Measurements from ENCODE around the gene TOGARAM2.
"Not testable (repeated sequence)": the region's sequence is repeated elsewhere in the genome, so short reads cannot be mapped to it uniquely, and the experiment has no call there.

The TOGARAM2 gene

DNA sequence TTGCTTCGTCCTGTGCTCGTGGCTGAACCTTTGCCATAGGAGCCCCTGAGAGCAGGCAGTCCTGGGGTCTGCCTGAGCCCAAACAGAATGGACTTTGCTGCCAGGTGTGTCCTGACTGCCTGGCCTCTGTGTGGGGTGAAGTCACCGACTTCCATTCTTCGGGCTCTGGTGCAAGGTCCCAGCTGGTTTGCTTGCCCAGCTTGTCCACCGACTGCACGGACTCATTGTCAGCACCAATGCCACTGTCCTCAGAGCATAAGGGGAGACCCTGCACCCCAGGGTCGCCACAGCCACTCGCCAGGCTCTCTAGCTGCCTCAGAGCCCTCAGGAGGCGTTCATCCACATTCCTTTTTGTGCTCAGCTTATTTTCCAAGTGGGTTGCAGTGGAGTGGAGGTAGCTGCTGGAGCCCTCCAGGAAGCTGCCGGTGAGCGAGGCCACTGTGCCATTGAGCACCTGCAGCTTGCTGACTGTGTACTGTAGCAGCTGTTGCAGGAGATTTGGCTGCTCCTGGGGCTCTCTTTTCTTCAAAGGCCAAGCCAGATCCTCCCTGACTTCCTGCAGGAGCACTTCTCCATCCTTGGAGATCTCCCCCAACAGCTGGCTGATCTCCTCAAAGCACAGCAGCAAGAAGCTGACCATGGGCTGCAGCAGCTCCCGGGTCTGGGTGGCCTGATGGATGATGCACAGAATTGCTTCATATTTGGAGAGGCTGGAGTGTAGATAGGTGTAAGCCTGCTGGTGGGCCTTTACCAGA is 92.0 kb downstream of the TOGARAM2 start:
- no peak for DNase-seq (ENCODE audit: low read depth)

DNA sequence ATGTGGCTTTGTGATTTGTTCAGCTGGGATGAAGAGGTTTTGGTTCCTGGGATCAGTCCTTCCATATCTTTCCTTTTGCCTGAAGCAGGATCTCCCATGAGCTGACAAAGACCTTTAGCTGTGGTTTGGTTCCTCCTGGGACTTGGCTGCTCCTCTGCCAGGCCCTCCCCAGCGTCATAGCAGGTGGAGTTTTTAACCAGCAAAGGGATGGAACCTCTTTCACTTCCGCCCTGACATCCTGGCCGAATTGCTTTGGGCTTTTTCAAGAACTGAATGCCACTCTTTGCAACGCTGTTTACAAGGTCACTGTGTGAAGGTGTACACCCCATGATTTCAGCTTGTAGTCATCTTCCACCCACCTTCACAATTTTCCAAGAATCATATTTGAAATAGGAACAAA is 92.8 kb downstream of the TOGARAM2 start:
- no peak for DNase-seq (ENCODE audit: low read depth)

GRCh38 chr2:29074411-29074810 is 93.3 kb downstream of the TOGARAM2 start, which contains the start of gene PCARE:
Gene PCARE, minus strand, starts transcription at chr2:29074523. Its CDS starts 262 bp downstream, at chr2:29074261.
- no peak for DNase-seq (ENCODE audit: low read depth)

DNA sequence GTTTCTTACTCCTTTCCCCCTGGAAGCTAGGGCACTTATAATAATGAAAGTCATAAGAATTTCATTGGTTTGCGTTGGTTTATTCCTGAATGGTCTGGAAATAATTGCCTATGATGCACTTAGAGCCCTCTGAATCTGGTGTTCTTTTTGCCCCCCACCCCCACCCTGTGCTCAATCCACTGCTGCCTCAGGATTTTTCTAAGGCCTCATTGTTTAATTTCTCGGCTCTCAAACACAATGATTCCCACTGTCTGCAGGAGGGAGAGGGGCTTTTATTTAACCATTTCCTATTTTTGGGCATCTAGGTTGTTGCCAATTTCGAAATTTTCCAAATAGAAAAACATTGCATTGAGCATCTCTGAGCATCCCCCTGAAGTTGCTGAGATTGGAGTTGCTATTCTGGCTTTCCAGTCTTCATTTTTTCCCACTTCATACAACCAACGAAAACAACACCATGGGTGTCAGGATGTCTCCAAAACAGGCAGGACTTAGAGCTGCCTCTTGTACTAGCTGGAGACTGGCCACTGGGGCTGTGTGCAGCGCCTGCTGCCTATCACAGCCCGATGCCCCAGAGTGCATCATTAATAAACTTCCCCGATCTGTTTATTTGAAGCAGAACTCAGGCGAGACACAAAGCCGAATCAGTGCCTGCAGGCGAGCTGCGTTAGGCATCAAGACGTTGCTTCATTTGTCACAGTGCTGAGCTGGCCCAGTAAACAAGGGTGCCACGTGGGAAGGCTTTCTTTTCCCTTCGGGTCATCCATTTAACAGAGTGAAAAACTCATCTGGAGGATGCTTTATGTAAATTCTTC is 95.0 kb downstream of the TOGARAM2 start:
- DNase-seq (ENCODE audit: low read depth): no peak

DNA sequence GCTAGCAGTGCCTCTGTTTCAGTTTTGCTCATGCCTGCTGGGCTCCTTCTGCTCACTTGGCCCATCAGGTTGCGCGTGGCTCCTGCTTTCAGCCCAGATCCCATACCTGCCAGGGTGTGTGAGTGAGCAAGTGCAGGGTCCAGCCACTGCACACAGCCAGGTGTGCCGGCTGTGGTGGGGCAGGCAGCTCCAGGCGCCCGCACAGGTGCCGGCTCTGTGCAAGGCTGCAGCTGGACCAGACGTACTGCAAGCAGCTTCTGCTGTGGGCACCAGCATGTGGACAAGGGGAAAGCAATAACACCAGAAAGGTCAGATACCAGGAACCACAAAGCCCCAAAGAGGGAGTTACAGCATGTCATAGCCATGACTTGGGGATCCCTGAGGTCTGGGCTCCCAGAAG is 98.8 kb downstream of the TOGARAM2 start:
- no peak for DNase-seq (ENCODE audit: low read depth)

DNA sequence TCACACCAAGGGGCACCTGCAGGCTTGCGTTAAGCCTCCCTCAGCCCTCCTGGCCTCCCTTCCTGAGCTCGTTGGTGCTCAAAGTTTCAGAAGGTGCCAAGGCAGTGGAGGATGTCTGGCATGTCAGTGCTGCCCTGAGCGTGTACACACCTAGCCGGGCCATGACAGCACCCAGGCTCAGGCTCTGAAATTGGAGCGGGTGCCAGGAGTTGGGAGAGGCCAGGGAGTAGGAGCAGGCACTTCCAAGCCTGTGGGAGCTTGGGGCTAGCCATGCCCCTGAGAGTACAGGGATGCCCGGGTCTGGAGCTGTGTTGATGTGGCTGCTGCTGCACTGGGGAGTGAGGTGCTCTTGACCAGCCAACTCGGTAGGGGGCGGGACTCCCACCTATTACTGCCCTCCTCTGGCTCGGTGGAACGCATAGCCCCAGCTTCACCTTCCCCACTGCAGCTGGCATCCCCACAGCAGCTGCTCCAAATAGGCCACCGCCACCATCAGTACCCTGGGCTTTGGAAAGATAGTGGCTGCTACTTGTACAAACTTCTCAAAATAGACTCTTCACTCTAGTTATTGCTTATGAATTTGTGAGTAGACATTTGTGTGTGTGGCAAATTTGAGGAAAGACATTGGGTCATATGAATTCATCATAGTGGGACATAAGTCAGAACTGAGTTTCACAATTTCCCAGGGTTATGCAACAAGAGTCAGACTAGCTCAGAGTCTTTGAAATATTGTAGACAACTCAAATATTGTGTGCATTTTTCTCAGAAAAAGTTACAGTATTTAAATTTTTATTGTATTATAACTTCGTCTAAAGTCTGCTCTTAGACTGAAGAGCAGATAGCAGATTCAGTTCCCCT is 100.0 kb downstream of the TOGARAM2 start:
- DNase-seq (ENCODE audit: low read depth): no peak

DNA sequence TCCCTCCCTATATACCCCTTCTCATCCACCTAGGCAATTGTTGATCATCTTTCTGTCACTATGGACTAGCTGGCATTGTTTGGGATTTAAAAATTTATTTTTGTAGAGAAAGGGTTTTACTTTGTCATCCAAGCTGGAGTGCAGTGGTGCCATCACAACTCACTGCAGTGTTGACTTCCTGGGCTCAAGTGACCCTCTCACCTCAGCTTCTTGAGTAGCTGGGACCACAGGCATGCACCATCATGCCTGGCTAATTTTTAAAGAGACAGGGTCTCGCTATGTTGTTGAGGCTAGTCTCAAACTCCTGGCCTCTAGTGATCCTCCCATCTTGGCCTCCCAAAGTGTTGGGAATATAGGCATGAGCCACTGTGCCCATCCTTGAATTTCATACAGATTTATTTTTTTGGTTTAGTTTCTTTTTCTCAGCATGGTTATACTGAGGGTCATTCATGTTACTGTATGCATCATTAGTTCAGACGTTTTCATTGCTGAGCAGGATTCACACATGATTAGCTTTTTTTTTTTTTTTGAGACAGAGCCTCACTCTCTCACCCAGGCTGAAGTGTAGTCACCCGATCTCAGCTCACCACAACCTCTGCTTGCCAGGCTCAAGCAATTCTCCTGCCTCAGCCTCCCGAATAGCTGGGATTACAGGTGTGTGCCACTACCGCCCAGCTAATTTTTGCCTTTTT is 101.9 kb downstream of the TOGARAM2 start:
- no peak for DNase-seq (ENCODE audit: low read depth)

DNA sequence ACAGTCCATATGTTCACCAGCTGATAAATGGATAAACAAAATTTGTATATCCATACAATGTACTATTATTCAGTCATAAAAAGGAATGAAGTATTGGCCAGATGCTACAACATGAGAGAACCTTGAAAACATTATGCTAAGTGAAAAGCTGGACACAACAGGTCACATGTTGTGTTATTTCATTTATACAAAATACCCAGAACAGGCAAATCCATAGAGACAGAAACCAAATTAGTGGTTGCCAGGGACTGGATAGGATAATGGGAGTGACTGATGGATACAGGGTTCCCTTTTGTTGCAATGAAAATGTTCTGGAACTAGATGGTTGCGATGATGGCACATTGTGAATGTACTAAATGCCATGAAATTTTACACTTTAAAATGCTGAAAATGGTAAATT is 103.5 kb downstream of the TOGARAM2 start:
- DNase-seq (ENCODE audit: low read depth): no peak

DNA sequence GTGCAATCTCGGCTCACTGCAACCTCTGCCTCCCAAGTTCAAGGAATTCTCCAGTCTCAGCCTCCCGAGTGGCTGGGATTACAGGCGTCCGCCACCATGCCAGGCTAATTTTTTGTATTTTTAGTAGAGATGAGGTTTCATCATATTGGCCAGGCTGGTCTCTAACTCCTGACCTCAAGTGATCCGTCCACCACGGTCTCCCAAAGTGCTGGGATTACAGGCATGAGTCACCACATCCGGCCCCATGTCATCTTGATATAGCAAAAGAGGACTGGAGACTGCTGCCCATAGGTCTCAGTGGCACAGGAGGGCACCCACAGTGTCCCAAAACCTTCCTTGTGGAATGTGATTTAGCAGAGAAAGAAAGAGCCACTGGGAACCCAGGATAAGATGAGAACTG is 109.2 kb downstream of the TOGARAM2 start:
- DNase-seq (ENCODE audit: low read depth): not testable (repeated sequence)

- no peak for DNase-seq (ENCODE audit: low read depth)
Measured at GRCh38 chr2:29096969-29097368, 115.9 kb downstream of the TOGARAM2 start.

DNA sequence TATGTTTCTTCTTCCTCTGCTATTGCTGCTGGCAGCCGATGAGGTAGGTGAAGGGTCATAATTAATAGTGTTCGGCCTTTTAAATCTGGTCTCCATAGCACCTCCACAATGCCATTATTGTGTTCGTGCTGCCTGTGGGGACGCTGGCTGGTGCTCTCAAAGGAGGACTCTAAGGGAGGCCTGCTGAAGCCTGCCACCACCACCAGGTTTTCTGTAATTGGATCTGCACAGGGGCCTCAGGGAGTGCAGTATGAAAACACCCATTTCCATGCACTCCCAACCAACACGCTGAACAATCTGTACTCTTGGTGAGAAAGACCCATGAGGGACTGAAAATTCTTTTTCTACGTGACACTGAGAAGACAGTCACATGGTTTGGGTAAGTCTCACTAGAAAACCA is 116.5 kb downstream of the TOGARAM2 start:
- no peak for DNase-seq (ENCODE audit: low read depth)

GRCh38 chr2:29100564-29100963 is 119.5 kb downstream of the TOGARAM2 start:
- DNase-seq (ENCODE audit: low read depth): no peak

Measured in T-helper 22 cell (primary cell).